K562 (cell line): ENCODE measurements around the gene TMEM63A. TPM values are rescaled to one million over a fixed set of nuclear protein-coding genes. Genes with fewer than 3 reads are reported as not detected.
A peak's percentile ranks its signal among the peaks of the same experiment; 100 is the strongest.

Experiments
- BMI1 ChIP-seq: fragments of 150-350 bp; IDR thresholded peaks from 2 replicates; pipeline ENCODE4 v1.6.1; 2014; ENCODE audit warnings: low read length
- CCNT2 ChIP-seq: IDR thresholded peaks from 2 replicates; pipeline ENCODE4 v1.6.1; 2011; ENCODE audit warnings: borderline replicate concordance, low read depth, mild to moderate bottlenecking, moderate library complexity, mixed read lengths, low read length; ENCODE audit not compliant: insufficient read length; ENCODE audit errors: extremely low read depth
- CHAMP1 ChIP-seq: fragments of 450-650 bp; IDR thresholded peaks from 2 replicates; pipeline ENCODE4 v1.6.1; 2016; ENCODE audit warnings: mild to moderate bottlenecking
- E2F1 ChIP-seq: sonication (generic); formaldehyde crosslinking; IDR thresholded peaks from 2 replicates; pipeline ENCODE4 v1.8.1; 2023; ENCODE audit warnings: mild to moderate bottlenecking, missing genetic modification reagents, moderate library complexity
- ERF ChIP-seq: fragments of 450-650 bp; formaldehyde crosslinking; IDR thresholded peaks from 2 replicates; pipeline ENCODE4 v1.4.0; 2020; ENCODE audit warnings: mild to moderate bottlenecking, mixed read lengths
- ETS1 ChIP-seq: conservative IDR thresholded peaks from 2 replicates; pipeline ENCODE4 v1.6.1; 2011; ENCODE audit warnings: low read depth, mild to moderate bottlenecking, low read length; ENCODE audit not compliant: control insufficient read depth
- HEY1 ChIP-seq: fragments of 250-450 bp; sonication (Bioruptor Pico); IDR thresholded peaks from 2 replicates; pipeline ENCODE4 v1.5.0; 2020; ENCODE audit warnings: mild to moderate bottlenecking, moderate library complexity, borderline replicate concordance
- PKNOX1 ChIP-seq: fragments of 450-650 bp; IDR thresholded peaks from 2 replicates; pipeline ENCODE4 v1.6.1; 2016
- PRMT5 ChIP-seq: sonication (generic); formaldehyde crosslinking; IDR thresholded peaks from 2 replicates; pipeline ENCODE4 v1.5.0; 2020; ENCODE audit warnings: missing genetic modification reagents
- ZBED1 ChIP-seq: IDR thresholded peaks from 2 replicates; pipeline ENCODE4 v1.6.1; 2014
- ZKSCAN1 ChIP-seq: fragments of 150-350 bp; IDR thresholded peaks from 2 replicates; pipeline ENCODE4 v1.6.1; 2016; ENCODE audit warnings: low read depth, low read length
- ZNF12 ChIP-seq: sonication (generic); formaldehyde crosslinking; IDR thresholded peaks from 2 replicates; pipeline ENCODE4 v1.4.0; 2020; ENCODE audit warnings: mild to moderate bottlenecking, missing genetic modification reagents
- ZNF121 ChIP-seq: sonication (generic); formaldehyde crosslinking; conservative IDR thresholded peaks from 2 replicates; pipeline ENCODE4 v1.8.0; 2022; ENCODE audit warnings: missing genetic modification reagents
- ZNF140 ChIP-seq: fragments of 250-450 bp; sonication (Bioruptor Pico); IDR thresholded peaks from 2 replicates; pipeline ENCODE4 v1.8.0; 2021; ENCODE audit warnings: moderate library complexity, mild to moderate bottlenecking, inconsistent platforms
- ZNF232 ChIP-seq: sonication (generic); formaldehyde crosslinking; IDR thresholded peaks from 2 replicates; pipeline ENCODE4 v1.8.0; 2022; ENCODE audit warnings: mild to moderate bottlenecking, missing genetic modification reagents
- ZNF445 ChIP-seq: fragments of 250-450 bp; sonication (Bioruptor Pico); IDR thresholded peaks from 2 replicates; pipeline ENCODE4 v1.4.0; 2020; ENCODE audit warnings: low read depth, mild to moderate bottlenecking, moderate library complexity
- ZNF512 ChIP-seq: IDR thresholded peaks from 2 replicates; pipeline ENCODE4 v1.6.1; 2016; ENCODE audit warnings: missing genetic modification characterization, missing compliant biosample characterization
- ZSCAN29 ChIP-seq: fragments of 450-650 bp; IDR thresholded peaks from 2 replicates; pipeline ENCODE4 v1.6.1; 2017
- polyA plus RNA-seq, 8 experiments: library from polyadenylated mRNA; depleted of rRNA in 4 of 8; stranded (reverse) in 5 of 8; unstranded in 3 of 8; fragments of >200 nt; fragmentation: Nextera tagmentation in 2 of 8; fragmentation: Illumina TruSeq in 1 of 8; extraction: Ambion mirVana in 2 of 8; extraction: Trizol in 1 of 8; gene quantifications; 2 replicates each; pipeline versions ENCODE4 v1.2.1 to v1.2.3, GENCODE V29; 2011 to 2014; ENCODE audit warnings: inconsistent platforms in 1 of 8, missing spikeins in 1 of 8
- total RNA-seq, 7 experiments: library from RNA; depleted of rRNA in 6 of 7; stranded (reverse); fragments of >200 nt in 6 of 7; fragmentation: Illumina TruSeq in 2 of 7; extraction: Trizol in 2 of 7; gene quantifications; 2 replicates each; pipeline versions ENCODE4 v1.2.1 to v1.2.3, GENCODE V29; 2011 to 2021; ENCODE audit warnings: low replicate concordance in 1 of 7
- TF ChIP-seq, protein P1 (sequence below): sonication (generic); formaldehyde crosslinking; IDR thresholded peaks from 2 replicates; pipeline ENCODE4 v1.8.0; 2022; ENCODE audit warnings: mild to moderate bottlenecking, missing genetic modification reagents

Gene TMEM63A
- total and polyA plus RNA-seq, 9 of the 15 experiments (the other 6 are each of a cell fraction or from before 2014, with no cell fraction given): 2.0 to 54.6 (median 17.5) TPM

DNA sequence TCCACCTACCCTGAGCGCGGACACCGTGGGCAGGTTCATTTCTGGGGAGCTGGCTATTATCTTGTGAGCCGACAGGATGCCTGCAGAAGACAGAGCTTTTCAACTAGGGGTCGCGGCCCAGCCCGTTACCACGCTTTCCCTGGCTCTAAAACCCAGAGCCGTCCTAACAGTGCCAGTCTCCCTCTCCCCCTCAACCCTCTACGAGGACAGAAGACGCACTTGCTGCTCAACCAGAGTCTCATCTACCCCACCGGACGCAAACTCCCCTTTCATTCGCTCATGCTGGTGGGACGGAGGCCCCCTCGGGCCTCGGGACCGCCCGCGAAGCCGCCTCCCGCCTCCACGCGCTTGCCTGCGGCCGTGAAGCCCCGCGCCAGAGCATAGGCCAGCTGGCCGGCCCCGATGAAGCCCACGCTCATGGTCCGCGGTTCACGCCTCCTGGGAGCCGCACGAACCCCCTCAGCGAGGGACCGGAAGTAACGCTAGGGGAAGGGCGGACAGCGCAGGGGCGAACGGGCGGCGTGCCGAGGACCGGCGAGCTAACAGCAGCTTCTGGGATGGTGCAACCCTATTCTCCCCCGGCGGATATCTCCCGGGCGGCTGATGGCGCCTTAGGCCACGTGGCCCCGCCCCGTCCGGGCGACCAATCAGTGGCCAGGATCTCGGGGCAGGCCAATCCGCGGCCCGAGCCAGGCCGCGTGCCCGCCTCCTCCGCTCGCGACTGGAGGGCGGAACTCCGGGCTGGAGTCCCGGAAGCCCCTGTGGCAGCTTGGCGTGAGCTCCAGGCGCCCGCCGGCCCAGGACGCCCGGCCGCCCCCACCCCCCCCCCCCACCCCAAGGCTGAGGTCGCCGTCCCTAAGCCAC lies 41.7 kb upstream of the TMEM63A start, which contains the start of gene PYCR2 (continued):
- TF ChIP-seq ZKSCAN1 (peak; percentile 38; the same call in 1 of the 2 replicates), E2F1 (CRISPR knock-in tag) (0 out of 2 replicates have a peak, but pooled peaks have one; percentile 80), ZNF140 (CRISPR knock-in tag) (no peak), ETS1 (peak; percentile 91), CCNT2 (peak; percentile 92), ZBED1 (0 out of 2 replicates have a peak, but pooled peaks have one; percentile 35), CHAMP1 (no peak), BMI1 (no peak), ZNF12 (peak; percentile 54; the same call in 1 of the 2 replicates), PRMT5 (CRISPR knock-in tag) (0 out of 2 replicates have a peak, but pooled peaks have one; percentile 71), HEY1 (CRISPR knock-in tag) (no peak), ZNF445 (CRISPR knock-in tag) (peak; percentile 45; the same call in 1 of the 2 replicates), ZNF512 (tag) (no peak), ZNF232 (CRISPR knock-in tag) (no peak), ZSCAN29 (0 out of 2 replicates have a peak, but pooled peaks have one; percentile 18), ERF (peak; percentile 69), ZNF121 (CRISPR knock-in tag) (no peak), PKNOX1 (0 out of 2 replicates have a peak, but pooled peaks have one; percentile 16)
- TF ChIP-seq, protein P1, sequence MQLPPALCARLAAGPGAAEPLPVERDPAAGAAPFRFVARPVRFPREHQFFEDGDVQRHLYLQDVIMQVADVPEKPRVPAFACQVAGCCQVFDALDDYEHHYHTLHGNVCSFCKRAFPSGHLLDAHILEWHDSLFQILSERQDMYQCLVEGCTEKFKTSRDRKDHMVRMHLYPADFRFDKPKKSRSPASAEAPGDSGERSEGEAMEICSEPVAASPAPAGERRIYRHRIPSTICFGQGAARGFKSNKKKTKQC: peak; percentile 93
